H9 (cell line): Measurements from ENCODE around the gene SSX2IP. TPM values are rescaled to one million over a fixed set of nuclear protein-coding genes. Genes with fewer than 3 reads are reported as not detected.

Experiments used
- DNase-seq: peaks from one replicate; pipeline ENCODE4 v3.0.0-alpha.2; 2017
- H2AFZ ChIP-seq: one replicate; pipeline ENCODE4 v1.6.1; 2013; ENCODE audit warnings: mild to moderate bottlenecking, low read length, control low read depth, moderate library complexity
- H2AK5ac ChIP-seq: 2 replicates; pipeline ENCODE4 v1.6.1; 2013; ENCODE audit warnings: low read length, control low read depth, mixed read lengths; ENCODE audit not compliant: insufficient read length
- H2BK120ac ChIP-seq: one replicate; pipeline ENCODE4 v1.6.1; 2013; ENCODE audit warnings: low read depth, mild to moderate bottlenecking, low read length, control low read depth, inconsistent platforms; ENCODE audit not compliant: poor library complexity, severe bottlenecking
- H2BK12ac ChIP-seq: 2 replicates; pipeline ENCODE4 v1.6.1; 2013; ENCODE audit warnings: low read length, control low read depth, mixed read lengths, low read depth; ENCODE audit not compliant: insufficient read length
- H2BK15ac ChIP-seq: 2 replicates; pipeline ENCODE4 v1.6.1; 2013; ENCODE audit warnings: low read depth, low read length, control low read depth
- H2BK20ac ChIP-seq: one replicate; pipeline ENCODE4 v1.6.1; 2013; ENCODE audit warnings: low read depth, mild to moderate bottlenecking, low read length, control low read depth, inconsistent platforms; ENCODE audit not compliant: poor library complexity, severe bottlenecking
- H2BK5ac ChIP-seq: 2 replicates; pipeline ENCODE4 v1.6.1; 2013; ENCODE audit warnings: low read length, control low read depth, mixed read lengths; ENCODE audit not compliant: insufficient read length
- H3K14ac ChIP-seq: 2 replicates; pipeline ENCODE4 v1.6.1; 2013; ENCODE audit warnings: low read length, control low read depth; ENCODE audit not compliant: insufficient read depth
- H3K18ac ChIP-seq: 2 replicates; pipeline ENCODE4 v1.6.1; 2013; ENCODE audit warnings: low read depth, mild to moderate bottlenecking, mixed read lengths, low read length, control low read depth; ENCODE audit not compliant: insufficient read length
- H3K23ac ChIP-seq: 2 replicates; pipeline ENCODE4 v1.6.1; 2013; ENCODE audit warnings: low read length, control low read depth, mixed read lengths, low read depth; ENCODE audit not compliant: insufficient read length
- H3K23me2 ChIP-seq: 2 replicates; pipeline ENCODE4 v1.6.1; 2013; ENCODE audit warnings: low read depth, mild to moderate bottlenecking, mixed read lengths, low read length, control low read depth; ENCODE audit not compliant: insufficient read length, poor library complexity, severe bottlenecking
- H3K27ac ChIP-seq: 2 replicates; pipeline ENCODE4 v1.5.1; 2013; ENCODE audit warnings: low read length, control low read depth, mixed read lengths, low read depth; ENCODE audit not compliant: insufficient read length
- H3K27me3 ChIP-seq: 2 replicates; pipeline ENCODE4 v1.6.1; 2013; ENCODE audit warnings: low read length, control low read depth, inconsistent platforms; ENCODE audit not compliant: insufficient read depth
- H3K4ac ChIP-seq: 2 replicates; pipeline ENCODE4 v1.6.1; 2013; ENCODE audit warnings: low read depth, mild to moderate bottlenecking, control low read depth, inconsistent platforms, low read length, moderate library complexity
- H3K4me1 ChIP-seq: 2 replicates; pipeline ENCODE4 v1.6.1; 2013; ENCODE audit warnings: low read length, control low read depth, inconsistent platforms; ENCODE audit not compliant: insufficient read depth
- H3K4me2 ChIP-seq: 2 replicates; pipeline ENCODE4 v1.6.1; 2013; ENCODE audit warnings: low read length, control low read depth, mixed read lengths; ENCODE audit not compliant: insufficient read length, insufficient read depth
- H3K56ac ChIP-seq: 2 replicates; pipeline ENCODE4 v1.6.1; 2013; ENCODE audit warnings: low read depth, mild to moderate bottlenecking, mixed read lengths, low read length, control low read depth; ENCODE audit not compliant: insufficient read length
- H3K79me1 ChIP-seq: 2 replicates; pipeline ENCODE4 v1.6.1; 2013; ENCODE audit warnings: low read depth, mild to moderate bottlenecking, moderate library complexity, low read length, control low read depth, inconsistent platforms; ENCODE audit not compliant: insufficient read depth, poor library complexity, severe bottlenecking
- H3K79me2 ChIP-seq: 2 replicates; pipeline ENCODE4 v1.6.1; 2013; ENCODE audit warnings: low read length, control low read depth, inconsistent platforms; ENCODE audit not compliant: insufficient read depth
- H3K9ac ChIP-seq: 2 replicates; pipeline ENCODE4 v1.6.1; 2013; ENCODE audit warnings: low read length, control low read depth, mixed read lengths; ENCODE audit not compliant: insufficient read length; ENCODE audit errors: extremely low read depth
- H3K9me3 ChIP-seq: one replicate; pipeline ENCODE4 v1.6.1; 2013; ENCODE audit warnings: low read depth, low read length, inconsistent platforms; ENCODE audit not compliant: control insufficient read depth
- H3T11ph ChIP-seq: one replicate; pipeline ENCODE4 v1.6.1; 2013; ENCODE audit warnings: mild to moderate bottlenecking, low read length, control low read depth, inconsistent platforms
- H4K20me1 ChIP-seq: one replicate; pipeline ENCODE4 v1.6.1; 2013; ENCODE audit not compliant: control insufficient read depth, insufficient read length, insufficient read depth
- H4K5ac ChIP-seq: 2 replicates; pipeline ENCODE4 v1.6.1; 2013; ENCODE audit warnings: low read depth, mild to moderate bottlenecking, mixed read lengths, low read length, control low read depth; ENCODE audit not compliant: insufficient read length
- H4K8ac ChIP-seq: replicated peaks from 2 replicates; pipeline ENCODE4 v1.6.1; 2013; ENCODE audit warnings: low read length, control low read depth, mixed read lengths, low read depth; ENCODE audit not compliant: insufficient read length
- H4K91ac ChIP-seq: 2 replicates; pipeline ENCODE4 v1.6.1; 2013; ENCODE audit warnings: low read depth, mild to moderate bottlenecking, moderate library complexity, mixed read lengths, low read length, control low read depth; ENCODE audit not compliant: insufficient read length
- H3K27ac Mint-ChIP-seq, 3 experiments: 2 replicates in 2 of 3; 3 replicates in 1 of 3; pipeline ENCODE4 v1.8.0; 2020 to 2021; ENCODE audit warnings: mixed read lengths in 3 of 3, mild to moderate bottlenecking in 1 of 3, moderate library complexity in 1 of 3
- H3K27me3 Mint-ChIP-seq: 2 replicates; pipeline ENCODE4 v1.8.0; 2021; ENCODE audit warnings: low read depth, mild to moderate bottlenecking, moderate library complexity, mixed read lengths
- H3K36me3 Mint-ChIP-seq, 3 experiments: 2 replicates in 2 of 3; 3 replicates in 1 of 3; pipeline ENCODE4 v1.8.0; 2020 to 2021; ENCODE audit warnings: low read depth in 3 of 3, mixed read lengths in 3 of 3; ENCODE audit not compliant: insufficient read depth in 1 of 3
- H3K4me1 Mint-ChIP-seq, 2 experiments: 2 replicates each; pipeline ENCODE4 v1.8.0; 2020; ENCODE audit warnings: mixed read lengths in 2 of 2
- H3K4me3 Mint-ChIP-seq, 2 experiments: 2 replicates in 1 of 2; 3 replicates in 1 of 2; pipeline ENCODE4 v1.8.0; 2020 to 2021; ENCODE audit warnings: mild to moderate bottlenecking in 2 of 2, mixed read lengths in 2 of 2, moderate library complexity in 1 of 2
- H3K9me3 Mint-ChIP-seq, 2 experiments: 2 replicates in 1 of 2; 3 replicates in 1 of 2; pipeline ENCODE4 v1.8.0; 2020; ENCODE audit warnings: mild to moderate bottlenecking in 2 of 2, mixed read lengths in 2 of 2, moderate library complexity in 1 of 2
- WGBS: extraction: QIAGEN DNeasy Blood & Tissue Kit; methylation state at CpG from one replicate; pipeline ENCODE4 v1.1.7; 2013; ENCODE audit warnings: missing lambda C conversion rate, low lambda C conversion rate, mixed read lengths; ENCODE audit not compliant: insufficient read length; ENCODE audit errors: extremely low coverage; 5-methylcytosine and 5-hydroxymethylcytosine counted together
- total RNA-seq: library from RNA; stranded (reverse); gene quantifications from 2 replicates; pipeline ENCODE4 v1.2.1, GENCODE V29; 2021
- TF ChIP-seq, protein P1 (sequence below): fragments of 200-600 bp; sonication (generic); conservative IDR thresholded peaks from 3 replicates; pipeline ENCODE4 v1.8.0; 2021; ENCODE audit warnings: antibody characterized with exemption, mild to moderate bottlenecking

SSX2IP gene
- total RNA-seq, 1 experiment from 2014 or later = 19.6 TPM

DNA sequence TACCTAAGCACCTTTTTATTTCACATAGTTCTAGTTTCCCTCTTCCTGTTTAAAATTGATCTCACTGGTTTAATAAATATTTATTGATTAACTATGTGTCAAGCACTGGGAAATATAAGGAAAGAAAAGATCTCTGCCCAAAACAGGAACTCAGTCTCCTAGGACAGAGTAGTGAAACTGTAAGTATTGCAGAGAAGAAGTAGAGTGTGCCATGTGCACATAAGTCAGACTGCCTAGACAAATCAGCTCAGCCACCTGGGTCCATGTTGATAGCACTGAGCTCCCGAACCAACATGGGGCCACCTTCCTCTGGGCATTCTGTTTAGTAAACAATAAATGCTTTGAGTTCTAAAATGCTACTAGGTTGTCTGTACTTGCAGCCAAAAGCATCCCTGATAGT lies 9.8 kb upstream of the SSX2IP start:
- Histone ChIP-seq H3K27me3 (no peaks in the 10 kb centered on the region), H2BK20ac (no peak overlapping the region), H2BK12ac (no peak overlapping the region), H2BK15ac (no peak overlapping the region), H2BK5ac (no peak overlapping the region), H3K4ac (no peak overlapping the region), H4K5ac (no peak overlapping the region), H3K23ac (no peak overlapping the region), H3K23me2 (no peaks in the 10 kb centered on the region), H3K27ac (no peak overlapping the region), H2AFZ (no peak overlapping the region), H3K9me3 (no peaks in the 10 kb centered on the region), H4K8ac (no peak overlapping the region), H4K91ac (no peak overlapping the region), H4K20me1 (no peaks in the 10 kb centered on the region), H3K4me2 (no peak overlapping the region), H2BK120ac (no peak overlapping the region), H3K79me1 (no peaks in the 10 kb centered on the region), H3K79me2 (no peaks in the 10 kb centered on the region), H3K9ac (no peak overlapping the region), H3K4me1 (peaks cover 15% of the 10 kb centered on the region; the same call in 1 of the 2 replicates), H3K14ac (no peak overlapping the region), H3K56ac (no peak overlapping the region), H3T11ph (no peak overlapping the region), H2AK5ac (no peak overlapping the region), H3K18ac (no peak overlapping the region)
- Mint-ChIP-seq H3K9me3 (no peaks in the 10 kb centered on the region), H3K4me3 (no peak overlapping the region), H3K36me3 (no peaks in the 10 kb centered on the region), H3K27ac (no peak overlapping the region), H3K27me3 (no peaks in the 10 kb centered on the region), H3K4me1 (peaks cover 39 to 45% of the 10 kb centered on the region in 2 experiments)
- WGBS = no CpG with 5 or more reads among the region's 1 CpG
- no peak for DNase-seq
- TF ChIP-seq, protein P1, sequence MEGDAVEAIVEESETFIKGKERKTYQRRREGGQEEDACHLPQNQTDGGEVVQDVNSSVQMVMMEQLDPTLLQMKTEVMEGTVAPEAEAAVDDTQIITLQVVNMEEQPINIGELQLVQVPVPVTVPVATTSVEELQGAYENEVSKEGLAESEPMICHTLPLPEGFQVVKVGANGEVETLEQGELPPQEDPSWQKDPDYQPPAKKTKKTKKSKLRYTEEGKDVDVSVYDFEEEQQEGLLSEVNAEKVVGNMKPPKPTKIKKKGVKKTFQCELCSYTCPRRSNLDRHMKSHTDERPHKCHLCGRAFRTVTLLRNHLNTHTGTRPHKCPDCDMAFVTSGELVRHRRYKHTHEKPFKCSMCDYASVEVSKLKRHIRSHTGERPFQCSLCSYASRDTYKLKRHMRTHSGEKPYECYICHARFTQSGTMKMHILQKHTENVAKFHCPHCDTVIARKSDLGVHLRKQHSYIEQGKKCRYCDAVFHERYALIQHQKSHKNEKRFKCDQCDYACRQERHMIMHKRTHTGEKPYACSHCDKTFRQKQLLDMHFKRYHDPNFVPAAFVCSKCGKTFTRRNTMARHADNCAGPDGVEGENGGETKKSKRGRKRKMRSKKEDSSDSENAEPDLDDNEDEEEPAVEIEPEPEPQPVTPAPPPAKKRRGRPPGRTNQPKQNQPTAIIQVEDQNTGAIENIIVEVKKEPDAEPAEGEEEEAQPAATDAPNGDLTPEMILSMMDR = no peak
